Upper lobe of left lung (tissue), 4 donors: ENCODE results near the gene ITGAD.

Source experiments
- EP300 ChIP-seq, 4 donors: sonication (generic); formaldehyde crosslinking; IDR thresholded peaks; one replicate each; pipeline ENCODE4 v1.5.1; 2017; ENCODE audit warnings: antibody characterized with exemption in 4 of 4, control low read depth in 2 of 4
- TF ChIP-seq, protein P1 (sequence below), 6 experiments: fragments of 450-650 bp in 4 of 6; fragments of 200-600 bp in 2 of 6; sonication (generic) in 2 of 6; IDR thresholded peaks; one replicate each; pipeline ENCODE4 v1.5.1; 2016 to 2019; ENCODE audit warnings: antibody characterized with exemption in 6 of 6

DNA sequence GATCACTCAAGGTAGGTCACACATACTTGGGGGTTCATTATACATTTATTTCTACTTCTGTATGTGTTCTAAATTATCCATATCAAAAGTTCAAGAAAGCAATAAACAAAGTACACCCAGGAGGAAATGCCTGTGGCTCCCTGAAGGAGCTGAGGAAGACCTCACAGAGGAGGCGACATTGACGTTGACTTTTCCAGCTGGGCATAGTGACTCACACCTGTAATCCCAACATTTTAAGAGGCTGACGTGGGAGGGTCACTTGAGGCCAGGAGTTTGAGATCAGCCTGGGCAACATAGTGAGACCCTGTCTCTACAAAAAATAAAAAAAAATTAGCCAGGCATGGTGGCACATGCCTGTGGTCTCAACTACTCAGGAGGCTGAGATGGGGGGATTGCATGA is 16.3 kb downstream of the ITGAD start:
- TF ChIP-seq, protein P1, sequence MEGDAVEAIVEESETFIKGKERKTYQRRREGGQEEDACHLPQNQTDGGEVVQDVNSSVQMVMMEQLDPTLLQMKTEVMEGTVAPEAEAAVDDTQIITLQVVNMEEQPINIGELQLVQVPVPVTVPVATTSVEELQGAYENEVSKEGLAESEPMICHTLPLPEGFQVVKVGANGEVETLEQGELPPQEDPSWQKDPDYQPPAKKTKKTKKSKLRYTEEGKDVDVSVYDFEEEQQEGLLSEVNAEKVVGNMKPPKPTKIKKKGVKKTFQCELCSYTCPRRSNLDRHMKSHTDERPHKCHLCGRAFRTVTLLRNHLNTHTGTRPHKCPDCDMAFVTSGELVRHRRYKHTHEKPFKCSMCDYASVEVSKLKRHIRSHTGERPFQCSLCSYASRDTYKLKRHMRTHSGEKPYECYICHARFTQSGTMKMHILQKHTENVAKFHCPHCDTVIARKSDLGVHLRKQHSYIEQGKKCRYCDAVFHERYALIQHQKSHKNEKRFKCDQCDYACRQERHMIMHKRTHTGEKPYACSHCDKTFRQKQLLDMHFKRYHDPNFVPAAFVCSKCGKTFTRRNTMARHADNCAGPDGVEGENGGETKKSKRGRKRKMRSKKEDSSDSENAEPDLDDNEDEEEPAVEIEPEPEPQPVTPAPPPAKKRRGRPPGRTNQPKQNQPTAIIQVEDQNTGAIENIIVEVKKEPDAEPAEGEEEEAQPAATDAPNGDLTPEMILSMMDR (IDR thresholded peaks at IDR 0.05), result no peak
- no peak for TF ChIP-seq EP300 (IDR thresholded peaks at IDR 0.05)
